Caco-2 (cell line): ENCODE results near the gene NHEJ1. TPM values are rescaled to one million over a fixed set of nuclear protein-coding genes. Genes with fewer than 3 reads are reported as not detected.

Experiments
- BruUV-seq: library from RNA; stranded (reverse); fragments of 400-500 nt; replicated peaks from 2 replicates; lab custom pipeline; 2021; lab: Mats Ljungman, UMichigan
- CTCF ChIA-PET: fragments of 300-600 bp; sonication (Branson Sonifier 250); formaldehyde crosslinking; loops from one replicate; lab custom pipeline; 2022; ENCODE audit warnings: antibody characterized with exemption; lab: Charles Lee
- POLR2A ChIA-PET: fragments of 300-600 bp; sonication (Branson Sonifier 250); formaldehyde crosslinking; loops from one replicate; lab custom pipeline; 2022; ENCODE audit warnings: antibody characterized with exemption; lab: Charles Lee
- DNase-seq, 2 experiments: peaks; one replicate each; pipeline versions ENCODE4 v3.0.0 to v3.0.0-alpha.2; 2020 to 2022
- H3K27me3 ChIP-seq: replicated peaks from 2 replicates; pipeline ENCODE4 v1.6.0; 2011; ENCODE audit warnings: low read length; ENCODE audit not compliant: control insufficient read depth, insufficient read depth
- H3K36me3 ChIP-seq: 2 replicates; pipeline ENCODE4 v1.5.1; 2011; ENCODE audit warnings: low read length; ENCODE audit not compliant: control insufficient read depth, insufficient read depth
- H3K4me1 ChIP-seq: fragments of 250-450 bp; sonication (Bioruptor Pico); 2 replicates; pipeline ENCODE4 v1.5.1; 2020; ENCODE audit warnings: mild to moderate bottlenecking
- H3K4me3 ChIP-seq: 2 replicates; pipeline ENCODE4 v1.5.1; 2011; ENCODE audit warnings: low read depth, mild to moderate bottlenecking, control low read depth, low read length
- H3K9me3 ChIP-seq: fragments of 250-450 bp; sonication (Bioruptor Pico); 2 replicates; pipeline ENCODE4 v1.5.1; 2020; ENCODE audit warnings: mild to moderate bottlenecking, moderate library complexity
- H3K27ac Mint-ChIP-seq: one replicate; pipeline ENCODE4 v1.8.0; 2022; ENCODE audit warnings: mixed read lengths; ENCODE audit not compliant: unreplicated experiment
- H3K27me3 Mint-ChIP-seq: one replicate; pipeline ENCODE4 v1.8.0; 2022; ENCODE audit warnings: mixed read lengths; ENCODE audit not compliant: insufficient read depth, unreplicated experiment
- H3K36me3 Mint-ChIP-seq: one replicate; pipeline ENCODE4 v1.8.0; 2022; ENCODE audit warnings: mild to moderate bottlenecking, mixed read lengths; ENCODE audit not compliant: insufficient read depth, unreplicated experiment
- H3K4me1 Mint-ChIP-seq: one replicate; pipeline ENCODE4 v1.8.0; 2022; ENCODE audit warnings: low read depth, mixed read lengths; ENCODE audit not compliant: unreplicated experiment
- H3K4me3 Mint-ChIP-seq: one replicate; pipeline ENCODE4 v1.8.0; 2022; ENCODE audit warnings: mild to moderate bottlenecking, moderate library complexity, mixed read lengths; ENCODE audit not compliant: unreplicated experiment
- H3K9me3 Mint-ChIP-seq: one replicate; pipeline ENCODE4 v1.8.0; 2022; ENCODE audit warnings: mixed read lengths; ENCODE audit not compliant: unreplicated experiment
- intact Hi-C: fragments of 100-400 bp; cut with micrococcal nuclease; formaldehyde crosslinking; loops from one replicate; pipeline ENCODE4 v1.10.0; 2022; ENCODE audit not compliant: unreplicated experiment
- total RNA-seq: library from RNA; stranded (reverse); gene quantifications from 2 replicates; pipeline ENCODE4 v1.2.3, GENCODE V29; 2022
- TF ChIP-seq, protein P1 (sequence below), 2 experiments: fragments of 200-600 bp in 1 of 2; IDR thresholded peaks; 1 replicate in 1 of 2; 2 replicates in 1 of 2; pipeline versions ENCODE4 v1.5.1 to v1.8.0; 2011 to 2022; ENCODE audit warnings: antibody characterized with exemption in 1 of 2, control low read depth in 1 of 2, inconsistent platforms in 1 of 2, low read depth in 1 of 2, low read length in 1 of 2, mild to moderate bottlenecking in 1 of 2, moderate library complexity in 1 of 2; ENCODE audit not compliant: insufficient read depth in 1 of 2, severe bottlenecking in 1 of 2, unreplicated experiment in 1 of 2

The NHEJ1 gene
- total RNA-seq, 1 experiment from 2014 or later, result 29.6 TPM

GRCh38 chr2:219129589-219129988 is 31.0 kb downstream of the NHEJ1 start:
- no peak for DNase-seq
- H3K4me1 ChIP-seq, result peaks cover 49% of the 10 kb centered on the region
- H3K27me3 ChIP-seq, result no peaks in the 10 kb centered on the region
- BruUV-seq, result no TSS peak
- TF ChIP-seq, protein P1, sequence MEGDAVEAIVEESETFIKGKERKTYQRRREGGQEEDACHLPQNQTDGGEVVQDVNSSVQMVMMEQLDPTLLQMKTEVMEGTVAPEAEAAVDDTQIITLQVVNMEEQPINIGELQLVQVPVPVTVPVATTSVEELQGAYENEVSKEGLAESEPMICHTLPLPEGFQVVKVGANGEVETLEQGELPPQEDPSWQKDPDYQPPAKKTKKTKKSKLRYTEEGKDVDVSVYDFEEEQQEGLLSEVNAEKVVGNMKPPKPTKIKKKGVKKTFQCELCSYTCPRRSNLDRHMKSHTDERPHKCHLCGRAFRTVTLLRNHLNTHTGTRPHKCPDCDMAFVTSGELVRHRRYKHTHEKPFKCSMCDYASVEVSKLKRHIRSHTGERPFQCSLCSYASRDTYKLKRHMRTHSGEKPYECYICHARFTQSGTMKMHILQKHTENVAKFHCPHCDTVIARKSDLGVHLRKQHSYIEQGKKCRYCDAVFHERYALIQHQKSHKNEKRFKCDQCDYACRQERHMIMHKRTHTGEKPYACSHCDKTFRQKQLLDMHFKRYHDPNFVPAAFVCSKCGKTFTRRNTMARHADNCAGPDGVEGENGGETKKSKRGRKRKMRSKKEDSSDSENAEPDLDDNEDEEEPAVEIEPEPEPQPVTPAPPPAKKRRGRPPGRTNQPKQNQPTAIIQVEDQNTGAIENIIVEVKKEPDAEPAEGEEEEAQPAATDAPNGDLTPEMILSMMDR (IDR thresholded peaks at IDR 0.05; ENCODE audit: insufficient read depth in 1 of 2, low read depth in 1 of 2, low read length in 1 of 2, severe bottlenecking in 1 of 2, unreplicated experiment in 1 of 2), result no peak
- Mint-ChIP-seq H3K36me3 (peaks cover 6% of the 10 kb centered on the region), H3K9me3 (no peaks in the 10 kb centered on the region), H3K27me3 (no peaks in the 10 kb centered on the region), H3K4me3 (no peak overlapping the region), H3K4me1 (peaks cover 48% of the 10 kb centered on the region), H3K27ac (no peak overlapping the region)
- H3K36me3 ChIP-seq, result no peaks in the 10 kb centered on the region
- ChIA-PET POLR2A (no interaction called here), CTCF (interaction anchor here (0.6 to 2.8 kb wide), 3 partner anchors 25 to 129 kb away, joined by 4 to 18 read pairs (median 5); no protein-coding TSS in a partner anchor)
- intact Hi-C loops, result no loop called here
- no peak overlapping the region for H3K4me3 ChIP-seq
- H3K9me3 ChIP-seq, result no peaks in the 10 kb centered on the region

GRCh38 chr2:219128396-219128795 is 32.2 kb downstream of the NHEJ1 start:
- ChIA-PET POLR2A (interaction anchor here (1.6 kb wide), 1 partner anchor 16 kb away, joined by 3 read pairs; no protein-coding TSS in a partner anchor), CTCF (interaction anchor here (0.9 to 2.8 kb wide), 9 partner anchors 13 to 167 kb away, joined by 3 to 18 read pairs (median 3); no protein-coding TSS in a partner anchor)
- Histone ChIP-seq H3K9me3 (no peaks in the 10 kb centered on the region), H3K4me1 (peaks cover 61% of the 10 kb centered on the region), H3K36me3 (no peaks in the 10 kb centered on the region), H3K4me3 (no peak overlapping the region), H3K27me3 (no peaks in the 10 kb centered on the region)
- Mint-ChIP-seq H3K27me3 (no peaks in the 10 kb centered on the region), H3K27ac (peak overlapping the region; percentile 40), H3K4me1 (peaks cover 50% of the 10 kb centered on the region), H3K36me3 (peaks cover 6% of the 10 kb centered on the region), H3K4me3 (no peak overlapping the region), H3K9me3 (no peaks in the 10 kb centered on the region)
- no peak for DNase-seq
- no TSS peak for BruUV-seq
- TF ChIP-seq, protein P1 (IDR thresholded peaks at IDR 0.05; ENCODE audit: insufficient read depth in 1 of 2, low read depth in 1 of 2, low read length in 1 of 2, severe bottlenecking in 1 of 2, unreplicated experiment in 1 of 2), result no peak
- intact Hi-C loops, result no loop called here

DNA sequence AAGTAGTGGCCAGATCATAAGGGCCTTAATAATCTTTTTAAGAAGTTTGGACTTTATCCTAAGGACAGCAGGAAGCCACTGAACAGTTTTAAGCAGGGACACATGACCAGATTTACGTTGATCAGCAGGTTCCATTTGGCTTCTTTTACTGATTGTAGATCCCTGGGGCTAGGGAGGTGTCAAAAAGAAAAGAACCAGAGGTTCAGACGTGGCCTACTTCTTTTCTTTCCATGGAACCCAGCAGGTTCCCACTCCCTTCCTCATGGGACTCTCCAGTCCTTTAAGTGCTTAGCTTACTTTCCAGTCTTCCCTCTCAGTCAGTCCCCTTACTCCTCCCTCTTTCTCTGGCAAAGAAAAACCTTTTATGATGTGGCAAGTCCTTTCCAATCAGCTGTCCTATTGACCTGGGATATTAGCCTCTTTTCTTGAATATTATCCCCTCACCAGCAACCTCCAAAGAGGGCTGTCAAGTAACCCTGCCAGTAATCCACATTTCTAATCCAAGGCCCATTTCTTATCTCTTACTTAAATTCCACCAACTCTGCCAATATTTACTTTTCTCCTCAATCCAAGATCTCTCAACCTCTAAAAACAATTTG is 33.5 kb downstream of the NHEJ1 start:
- H3K9me3 ChIP-seq, result no peaks in the 10 kb centered on the region

More for the DNA sequence above, 33.5 kb downstream of the NHEJ1 start:
- no peaks in the 10 kb centered on the region for H3K27me3 Mint-ChIP-seq
- Histone ChIP-seq H3K4me3 (no peak overlapping the region), H3K4me1 (peaks cover 74% of the 10 kb centered on the region), H3K36me3 (no peaks in the 10 kb centered on the region), H3K27me3 (no peaks in the 10 kb centered on the region)
- peak; percentile 67 to 76 for DNase-seq
- peaks cover 6% of the 10 kb centered on the region for H3K36me3 Mint-ChIP-seq
- TF ChIP-seq, protein P1 (IDR thresholded peaks at IDR 0.05; ENCODE audit: insufficient read depth in 1 of 2, low read depth in 1 of 2, low read length in 1 of 2, severe bottlenecking in 1 of 2, unreplicated experiment in 1 of 2), result no peak
- H3K27ac Mint-ChIP-seq, result peak overlapping the region; percentile 40
- H3K4me1 Mint-ChIP-seq, result peaks cover 48% of the 10 kb centered on the region
- intact Hi-C loops, result loop anchor here (1.0 to 2.0 kb wide), 3 partner anchors 8 to 68 kb away; no protein-coding TSS in a partner anchor
- POLR2A ChIA-PET, result interaction anchor here (1.6 kb wide), 1 partner anchor 17 kb away, joined by 3 read pairs; no protein-coding TSS in a partner anchor
- no peaks in the 10 kb centered on the region for H3K9me3 Mint-ChIP-seq
- peak overlapping the region; percentile 31 for H3K4me3 Mint-ChIP-seq
- CTCF ChIA-PET, result interaction anchor here (0.6 to 2.8 kb wide), 12 partner anchors 14 to 168 kb away, joined by 3 to 18 read pairs (median 3); no protein-coding TSS in a partner anchor
- BruUV-seq, result no TSS peak
